Measurements from ENCODE around the gene TLL1. TPM values are rescaled to one million over a fixed set of nuclear protein-coding genes. Genes with fewer than 3 reads are reported as not detected.

TLL1 gene
- polyA plus RNA-seq, 1 of the 3 experiments (the other 2 are of a cell fraction), result 0.07 TPM

GRCh38 chr4:166087569-166087968 is 214.5 kb downstream of the TLL1 start:
- no peak for DNase-seq
- Histone ChIP-seq H3K4me3 (ENCODE audit: low read depth in 2 of 2, low read length in 1 of 2) (no peak overlapping the region), H3K9ac (no peak overlapping the region), H3K27me3 (ENCODE audit: insufficient read depth) (no peaks in the 10 kb centered on the region), H2AFZ (ENCODE audit: low read depth) (no peak overlapping the region), H3K79me2 (ENCODE audit: insufficient read depth) (no peaks in the 10 kb centered on the region), H3K36me3 (replicated peaks in 1 of 2; ENCODE audit: control insufficient read depth in 1 of 2, insufficient read depth in 2 of 2, low read length in 1 of 2) (no peaks in the 10 kb centered on the region), H3K9me2 (no peaks in the 10 kb centered on the region), H4K20me1 (ENCODE audit: insufficient read depth) (no peaks in the 10 kb centered on the region), H3K9me3 (no peaks in the 10 kb centered on the region), H3K27ac (ENCODE audit: low read depth in 2 of 2, low read length in 1 of 2) (no peak overlapping the region), H3K4me2 (no peak overlapping the region), H3K4me1 (ENCODE audit: control insufficient read depth in 1 of 2, insufficient read depth in 2 of 2, low read depth in 1 of 2, low read length in 1 of 2) (no peaks in the 10 kb centered on the region; a peak in 1 of 4 replicates), H3F3A (replicated peaks; ENCODE audit: insufficient read depth) (no peaks in the 10 kb centered on the region)
- ChIA-PET POLR2A (no interaction called here), CTCF (interaction anchor here (1.2 kb wide), 1 partner anchor 545 kb away, joined by 3 read pairs; no protein-coding TSS in a partner anchor)
- 11% methylated on average over 2 of the region's 2 CpGs for WGBS (ENCODE audit: low lambda C conversion rate)
- no peak for TF ChIP-seq USF1 (IDR thresholded peaks at IDR 0.05; ENCODE audit: borderline replicate concordance, low read depth)
- TF ChIP-seq TAF1 (IDR thresholded peaks at IDR 0.05; ENCODE audit: borderline replicate concordance, low read depth, low read length), result no peak
- no peak for TF ChIP-seq PBX3 (IDR thresholded peaks at IDR 0.05)
- TF ChIP-seq SMC3 (IDR thresholded peaks at IDR 0.05; ENCODE audit: low read depth, low read length), result no peak
- no peak for TF ChIP-seq NFIC (IDR thresholded peaks at IDR 0.05; ENCODE audit: borderline replicate concordance)
- TF ChIP-seq RXRA (IDR thresholded peaks at IDR 0.05; ENCODE audit: borderline replicate concordance, low read depth), result no peak
- TF ChIP-seq ZBTB33 (IDR thresholded peaks at IDR 0.05; ENCODE audit: borderline replicate concordance, low read depth), result no peak

GRCh38 chr4:166088576-166088975 is 215.5 kb downstream of the TLL1 start:
- CTCF ChIA-PET, result interaction anchor here (0.7 to 1.1 kb wide), 2 partner anchors 16 to 552 kb away, joined by 3 read pairs; no protein-coding TSS in a partner anchor
- Histone ChIP-seq H4K20me1 (ENCODE audit: insufficient read depth) (no peaks in the 10 kb centered on the region), H2AFZ (ENCODE audit: low read depth) (no peak overlapping the region), H3K9ac (no peak overlapping the region), H3K27me3 (ENCODE audit: insufficient read depth) (no peaks in the 10 kb centered on the region; the same call in 1 of the 2 replicates), H3F3A (replicated peaks; ENCODE audit: insufficient read depth) (no peaks in the 10 kb centered on the region), H3K36me3 (replicated peaks in 1 of 2; ENCODE audit: control insufficient read depth in 1 of 2, insufficient read depth in 2 of 2, low read length in 1 of 2) (no peaks in the 10 kb centered on the region), H3K27ac (ENCODE audit: low read depth in 2 of 2, low read length in 1 of 2) (no peak overlapping the region), H3K4me2 (no peak overlapping the region), H3K79me2 (ENCODE audit: insufficient read depth) (no peaks in the 10 kb centered on the region), H3K9me2 (no peaks in the 10 kb centered on the region), H3K4me1 (ENCODE audit: control insufficient read depth in 1 of 2, insufficient read depth in 2 of 2, low read depth in 1 of 2, low read length in 1 of 2) (no peaks in the 10 kb centered on the region; a peak in 1 of 4 replicates), H3K4me3 (ENCODE audit: low read depth in 2 of 2, low read length in 1 of 2) (no peak overlapping the region), H3K9me3 (no peaks in the 10 kb centered on the region)
- TF ChIP-seq FOSL2 (IDR thresholded peaks at IDR 0.05; ENCODE audit: borderline replicate concordance, low read depth), result no peak
- TF ChIP-seq YY1 (IDR thresholded peaks at IDR 0.05; ENCODE audit: low read depth), result no peak
- DNase-seq, result peak; percentile 1
- POLR2A ChIA-PET, result no interaction called here
- 0% methylated on average over 4 of the region's 4 CpGs for WGBS (ENCODE audit: low lambda C conversion rate)

Data from SK-N-SH (cell line).